Measurements from ENCODE around the gene RYR3. TPM values are rescaled to one million over a fixed set of nuclear protein-coding genes. Genes with fewer than 3 reads are reported as not detected.

RYR3 gene
- total RNA-seq, 2 experiments from 2014 or later: 0.06 to 0.32 TPM

DNA sequence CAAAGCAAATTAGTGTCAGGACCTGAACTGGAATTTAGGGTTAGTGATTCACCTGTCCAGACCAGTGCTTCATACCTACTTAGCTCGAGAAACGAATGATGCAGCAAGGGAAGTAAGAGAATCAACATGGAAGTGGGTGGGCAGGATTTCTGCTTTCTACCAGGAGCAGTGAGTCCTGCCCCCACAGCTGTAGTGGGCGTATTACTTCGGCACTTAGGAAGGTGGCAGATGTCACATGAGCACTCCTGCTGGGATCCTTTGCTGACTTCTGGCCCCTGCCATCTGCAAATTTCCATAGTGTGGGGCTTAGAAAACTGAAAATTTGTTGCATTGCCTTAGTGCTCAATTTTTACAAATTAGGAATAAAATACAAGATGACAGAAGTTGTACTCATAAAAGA is 31.2 kb downstream of the RYR3 start:
- Histone ChIP-seq H3K4me3 (ENCODE audit: low read depth, low read length, poor library complexity, severe bottlenecking) (no peak overlapping the region), H3K36me3 (ENCODE audit: insufficient read depth, low read length) (no peaks in the 10 kb centered on the region), H3K4me1 (ENCODE audit: insufficient read depth, low read length, poor library complexity, severe bottlenecking) (peaks cover 25% of the 10 kb centered on the region), H3K9me3 (ENCODE audit: low read length) (no peaks in the 10 kb centered on the region), H3K4me2 (ENCODE audit: low read length) (no peak overlapping the region), H3K27ac (ENCODE audit: low read depth, low read length, poor library complexity, severe bottlenecking) (no peak overlapping the region), H2AFZ (ENCODE audit: low read length) (no peak overlapping the region), H3K79me2 (ENCODE audit: insufficient read depth, low read depth, low read length) (no peaks in the 10 kb centered on the region), H4K20me1 (ENCODE audit: insufficient read depth, low read length) (no peaks in the 10 kb centered on the region), H3K9me2 (ENCODE audit: insufficient read depth, low read length) (no peaks in the 10 kb centered on the region)
- DNase-seq (ENCODE audit: low spot score): no peak
- intact Hi-C loops (cut with micrococcal nuclease; ENCODE audit: unreplicated experiment): no loop called here
- TF ChIP-seq EZH2phosphoT487 (IDR thresholded peaks at IDR 0.05; ENCODE audit: borderline replicate concordance, low read depth, low read length): no peak
- TF ChIP-seq, protein P1, sequence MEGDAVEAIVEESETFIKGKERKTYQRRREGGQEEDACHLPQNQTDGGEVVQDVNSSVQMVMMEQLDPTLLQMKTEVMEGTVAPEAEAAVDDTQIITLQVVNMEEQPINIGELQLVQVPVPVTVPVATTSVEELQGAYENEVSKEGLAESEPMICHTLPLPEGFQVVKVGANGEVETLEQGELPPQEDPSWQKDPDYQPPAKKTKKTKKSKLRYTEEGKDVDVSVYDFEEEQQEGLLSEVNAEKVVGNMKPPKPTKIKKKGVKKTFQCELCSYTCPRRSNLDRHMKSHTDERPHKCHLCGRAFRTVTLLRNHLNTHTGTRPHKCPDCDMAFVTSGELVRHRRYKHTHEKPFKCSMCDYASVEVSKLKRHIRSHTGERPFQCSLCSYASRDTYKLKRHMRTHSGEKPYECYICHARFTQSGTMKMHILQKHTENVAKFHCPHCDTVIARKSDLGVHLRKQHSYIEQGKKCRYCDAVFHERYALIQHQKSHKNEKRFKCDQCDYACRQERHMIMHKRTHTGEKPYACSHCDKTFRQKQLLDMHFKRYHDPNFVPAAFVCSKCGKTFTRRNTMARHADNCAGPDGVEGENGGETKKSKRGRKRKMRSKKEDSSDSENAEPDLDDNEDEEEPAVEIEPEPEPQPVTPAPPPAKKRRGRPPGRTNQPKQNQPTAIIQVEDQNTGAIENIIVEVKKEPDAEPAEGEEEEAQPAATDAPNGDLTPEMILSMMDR (conservative IDR thresholded peaks at IDR 0.05; ENCODE audit: low read length): no peak
- CTCF ChIA-PET (ENCODE audit: unreplicated experiment): no interaction called here
- BruUV-seq (replicated peaks): no TSS peak
- POLR2A ChIA-PET: interaction anchor here (0.6 kb wide), 1 partner anchor 15 kb away, joined by 3 read pairs; no protein-coding TSS in a partner anchor

DNA sequence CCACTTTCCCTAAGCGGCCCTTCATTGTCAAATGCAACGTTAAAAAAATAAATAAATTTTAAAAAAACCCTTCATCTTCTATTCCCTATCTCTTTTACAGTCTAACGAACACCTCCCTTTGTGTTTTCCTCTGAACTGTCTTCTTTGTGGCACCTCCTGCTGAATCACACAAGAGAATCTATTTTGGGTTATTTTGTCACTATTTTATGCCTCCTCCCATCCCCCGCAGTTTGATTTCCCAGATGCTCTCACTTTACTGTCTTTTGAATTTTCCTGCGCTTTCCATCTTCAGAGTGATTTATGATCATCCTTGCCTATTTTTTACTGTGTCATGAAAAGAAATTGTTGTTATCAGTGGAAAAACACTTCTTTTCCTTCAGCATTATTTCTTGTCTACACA is 32.5 kb downstream of the RYR3 start:
- POLR2A ChIA-PET: interaction anchor here (0.8 to 1.4 kb wide), 3 partner anchors 12 to 71 kb away, joined by 3 to 7 read pairs (median 4); no protein-coding TSS in a partner anchor
- no peak overlapping the region for H3K4me3 ChIP-seq (ENCODE audit: low read depth, low read length, poor library complexity, severe bottlenecking)
- H3K4me1 ChIP-seq (ENCODE audit: insufficient read depth, low read length, poor library complexity, severe bottlenecking): peaks cover 25% of the 10 kb centered on the region
- H3K4me2 ChIP-seq (ENCODE audit: low read length): peak overlapping the region; percentile 30; the same call in 1 of the 2 replicates
- no peak overlapping the region for H2AFZ ChIP-seq (ENCODE audit: low read length)
- H3K36me3 ChIP-seq (ENCODE audit: insufficient read depth, low read length): no peaks in the 10 kb centered on the region
- H3K27ac ChIP-seq (ENCODE audit: low read depth, low read length, poor library complexity, severe bottlenecking): no peak overlapping the region
- no TSS peak for BruUV-seq (replicated peaks)
- H3K79me2 ChIP-seq (ENCODE audit: insufficient read depth, low read depth, low read length): no peaks in the 10 kb centered on the region
- intact Hi-C loops (cut with micrococcal nuclease; ENCODE audit: unreplicated experiment): no loop called here
- CTCF ChIA-PET (ENCODE audit: unreplicated experiment): no interaction called here
- no peaks in the 10 kb centered on the region for H3K9me2 ChIP-seq (ENCODE audit: insufficient read depth, low read length)
- H4K20me1 ChIP-seq (ENCODE audit: insufficient read depth, low read length): no peaks in the 10 kb centered on the region
- DNase-seq (ENCODE audit: low spot score): no peak
- no peaks in the 10 kb centered on the region for H3K9me3 ChIP-seq (ENCODE audit: low read length)
- TF ChIP-seq, protein P1 (conservative IDR thresholded peaks at IDR 0.05; ENCODE audit: low read length): no peak
- TF ChIP-seq EZH2phosphoT487 (IDR thresholded peaks at IDR 0.05; ENCODE audit: borderline replicate concordance, low read depth, low read length): no peak

DNA sequence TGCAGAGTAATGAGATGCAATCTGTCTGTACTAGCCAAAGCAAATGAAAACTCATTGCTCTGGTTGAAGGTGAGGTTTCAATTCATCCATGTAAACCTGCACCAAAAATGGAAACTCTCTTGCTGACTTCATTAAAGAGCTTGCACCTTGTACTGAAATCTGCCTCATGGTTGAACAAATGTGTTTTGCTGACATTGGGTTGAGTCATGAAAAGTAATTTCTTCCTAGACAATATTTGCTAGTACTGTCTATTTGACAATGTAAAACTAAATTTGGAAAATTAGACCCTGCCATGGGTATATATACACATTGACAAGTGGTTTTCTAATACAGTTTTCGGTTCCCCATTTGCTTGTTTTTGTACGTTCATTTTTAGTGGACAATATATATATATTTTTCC is 33.3 kb downstream of the RYR3 start:
- no TSS peak for BruUV-seq (replicated peaks)
- Histone ChIP-seq H3K36me3 (ENCODE audit: insufficient read depth, low read length) (no peaks in the 10 kb centered on the region), H2AFZ (ENCODE audit: low read length) (peak overlapping the region; percentile 30; the same call in 1 of the 2 replicates), H4K20me1 (ENCODE audit: insufficient read depth, low read length) (no peaks in the 10 kb centered on the region), H3K4me2 (ENCODE audit: low read length) (peak overlapping the region; percentile 30), H3K4me1 (ENCODE audit: insufficient read depth, low read length, poor library complexity, severe bottlenecking) (peaks cover 25% of the 10 kb centered on the region), H3K79me2 (ENCODE audit: insufficient read depth, low read depth, low read length) (no peaks in the 10 kb centered on the region), H3K4me3 (ENCODE audit: low read depth, low read length, poor library complexity, severe bottlenecking) (no peak overlapping the region), H3K9me3 (ENCODE audit: low read length) (no peaks in the 10 kb centered on the region), H3K9me2 (ENCODE audit: insufficient read depth, low read length) (no peaks in the 10 kb centered on the region), H3K27ac (ENCODE audit: low read depth, low read length, poor library complexity, severe bottlenecking) (no peak overlapping the region)
- intact Hi-C loops (cut with micrococcal nuclease; ENCODE audit: unreplicated experiment): no loop called here
- ChIA-PET CTCF (ENCODE audit: unreplicated experiment) (no interaction called here), POLR2A (interaction anchor here (0.6 to 1.5 kb wide), 10 partner anchors 9 to 753 kb away, joined by 3 to 7 read pairs (median 4); no protein-coding TSS in a partner anchor)
- TF ChIP-seq, protein P1 (conservative IDR thresholded peaks at IDR 0.05; ENCODE audit: low read length): no peak
- TF ChIP-seq EZH2phosphoT487 (IDR thresholded peaks at IDR 0.05; ENCODE audit: borderline replicate concordance, low read depth, low read length): no peak
- no peak for DNase-seq (ENCODE audit: low spot score)

All from OCI-LY7 (cell line).